Measurements from ENCODE around the gene PLEKHM1. TPM values are rescaled to one million over a fixed set of nuclear protein-coding genes. Genes with fewer than 3 reads are reported as not detected.

The PLEKHM1 gene
- total RNA-seq, 1 experiment from 2014 or later, result 28.5 TPM

DNA sequence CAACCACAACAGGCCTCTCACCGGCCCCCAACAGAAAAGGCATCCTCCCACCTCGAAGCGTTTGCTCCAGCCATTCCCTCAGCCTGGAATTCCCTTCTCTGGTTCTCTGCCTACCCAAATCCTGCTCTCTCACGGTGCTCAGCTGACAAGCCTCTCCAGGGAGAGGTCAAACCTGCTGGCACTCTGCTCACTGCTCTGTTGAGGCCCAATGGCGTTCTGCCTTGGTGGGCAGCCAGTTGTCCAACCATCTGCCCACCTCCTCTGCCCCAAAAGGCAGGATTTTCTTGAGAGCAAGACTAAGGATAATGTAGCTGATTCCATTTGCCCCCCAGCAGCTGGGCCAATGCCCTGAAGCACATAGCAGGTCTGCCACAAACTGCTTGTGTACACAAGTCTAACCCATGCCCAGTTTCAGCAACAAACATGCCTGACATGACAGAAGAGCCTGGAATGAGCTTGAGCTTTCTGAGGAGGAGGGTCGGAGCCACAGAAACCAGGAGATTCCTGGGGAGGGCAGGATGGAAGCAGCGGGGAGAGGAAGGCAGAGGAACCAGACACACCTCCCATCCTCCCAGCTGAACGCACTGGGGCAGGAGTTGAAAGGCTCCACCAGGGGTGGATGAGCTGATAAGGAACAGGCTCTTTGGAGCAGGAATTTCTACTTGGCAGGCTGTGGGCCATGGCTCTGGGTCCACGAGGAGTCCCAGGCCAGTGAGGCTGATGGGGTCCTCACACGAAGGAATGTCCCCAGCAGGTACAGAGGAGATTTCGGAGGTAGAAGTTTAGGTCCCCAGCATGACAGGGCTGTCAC, 81.7 kb downstream of the PLEKHM1 start:
- Histone ChIP-seq H3K4me1 (ENCODE audit: control insufficient read depth, insufficient read depth, low read length) (peaks cover 8% of the 10 kb centered on the region), H3K27ac (ENCODE audit: low read length) (no peak overlapping the region), H3K4me3 (ENCODE audit: low read depth in 2 of 2, low read length in 2 of 2) (no peak overlapping the region), H3K27me3 (ENCODE audit: control insufficient read depth, insufficient read depth, low read length) (no peaks in the 10 kb centered on the region), H3K9me3 (ENCODE audit: control insufficient read depth, insufficient read depth, low read depth, low read length) (no peaks in the 10 kb centered on the region), H3K36me3 (ENCODE audit: control insufficient read depth, insufficient read depth, low read length) (no peaks in the 10 kb centered on the region)
- intact Hi-C loops (cut with micrococcal nuclease; ENCODE audit: unreplicated experiment), result no loop called here
- in situ Hi-C loops (cut with HindIII; ENCODE audit: low pct_unique_long_range_greater_than_20kb, low sequenced_read_pairs), result no loop called here
- ChIA-PET POLR2A (no interaction called here), CTCF (no interaction called here)
- DNase-seq (ENCODE audit: low read depth, low spot score), result no peak
- BruUV-seq (replicated peaks), result no TSS peak
- ATAC-seq, result no peak
- no peak for TF ChIP-seq SIN3A (IDR thresholded peaks at IDR 0.05; ENCODE audit: borderline replicate concordance, insufficient read depth, low read depth, low read length)

DNA sequence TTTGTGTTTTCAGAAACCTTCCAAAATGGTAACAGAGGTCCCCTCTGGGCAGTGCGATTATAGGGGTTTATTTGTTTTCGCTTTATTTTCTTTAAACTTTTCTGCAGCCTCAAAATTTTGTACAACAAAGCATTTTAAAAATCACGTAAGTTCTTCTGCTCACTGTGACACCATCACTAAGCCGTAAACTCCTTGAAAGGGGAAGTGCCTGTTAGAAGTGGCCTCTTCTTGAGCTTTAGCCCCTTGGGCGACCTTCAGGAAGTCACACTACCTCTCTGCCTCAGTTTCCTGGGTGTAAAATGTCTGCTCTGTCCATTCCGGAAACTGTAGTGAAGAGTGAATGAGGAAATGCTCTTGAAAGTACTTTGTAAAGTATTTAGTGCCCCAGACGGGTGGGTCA, 84.4 kb downstream of the PLEKHM1 start:
- intact Hi-C loops (cut with micrococcal nuclease; ENCODE audit: unreplicated experiment), result no loop called here
- POLR2A ChIA-PET, result no interaction called here
- CTCF ChIA-PET, result interaction anchor here (0.6 kb wide), 1 partner anchor 8 kb away, joined by 4 read pairs; no protein-coding TSS in a partner anchor
- peaks cover 8% of the 10 kb centered on the region for H3K4me1 ChIP-seq (ENCODE audit: control insufficient read depth, insufficient read depth, low read length)
- no peak overlapping the region for H3K27ac ChIP-seq (ENCODE audit: low read length)
- in situ Hi-C loops (cut with HindIII; ENCODE audit: low pct_unique_long_range_greater_than_20kb, low sequenced_read_pairs), result no loop called here
- no peak for ATAC-seq
- H3K4me3 ChIP-seq (ENCODE audit: low read depth in 2 of 2, low read length in 2 of 2), result no peak overlapping the region
- H3K27me3 ChIP-seq (ENCODE audit: control insufficient read depth, insufficient read depth, low read length), result no peaks in the 10 kb centered on the region
- no TSS peak for BruUV-seq (replicated peaks)
- no peaks in the 10 kb centered on the region for H3K9me3 ChIP-seq (ENCODE audit: control insufficient read depth, insufficient read depth, low read depth, low read length)
- no peak for DNase-seq (ENCODE audit: low read depth, low spot score)
- TF ChIP-seq TCF7L2 (IDR thresholded peaks at IDR 0.05; ENCODE audit: low read depth, low read length) (no peak), CTCF (IDR thresholded peaks at IDR 0.05) (no peak)
- no peaks in the 10 kb centered on the region for H3K36me3 ChIP-seq (ENCODE audit: control insufficient read depth, insufficient read depth, low read length)

- ChIA-PET POLR2A (no interaction called here), CTCF (no interaction called here)
- no peak for TF ChIP-seq CTCF (IDR thresholded peaks at IDR 0.05)
- no peak for TF ChIP-seq POLR2AphosphoS5 (IDR thresholded peaks at IDR 0.05; ENCODE audit: low read depth, low read length)
- TF ChIP-seq REST (IDR thresholded peaks at IDR 0.05; ENCODE audit: insufficient read depth in 1 of 2, low read depth in 2 of 2, low read length in 1 of 2), result no peak
- no peak for TF ChIP-seq SIN3A (IDR thresholded peaks at IDR 0.05; ENCODE audit: borderline replicate concordance, insufficient read depth, low read depth, low read length)
- no peak for TF ChIP-seq TCF7L2 (IDR thresholded peaks at IDR 0.05; ENCODE audit: low read depth, low read length)
- Histone ChIP-seq H3K4me3 (ENCODE audit: low read depth in 2 of 2, low read length in 2 of 2) (no peak overlapping the region), H3K27me3 (ENCODE audit: control insufficient read depth, insufficient read depth, low read length) (no peaks in the 10 kb centered on the region), H3K9me3 (ENCODE audit: control insufficient read depth, insufficient read depth, low read depth, low read length) (no peaks in the 10 kb centered on the region), H3K4me1 (ENCODE audit: control insufficient read depth, insufficient read depth, low read length) (peaks cover 8% of the 10 kb centered on the region), H3K27ac (ENCODE audit: low read length) (no peak overlapping the region), H3K36me3 (ENCODE audit: control insufficient read depth, insufficient read depth, low read length) (no peaks in the 10 kb centered on the region)
- in situ Hi-C loops (cut with HindIII; ENCODE audit: low pct_unique_long_range_greater_than_20kb, low sequenced_read_pairs) (no loop called here), intact Hi-C loops (cut with micrococcal nuclease; ENCODE audit: unreplicated experiment) (no loop called here)
- ATAC-seq (peak; percentile 69), DNase-seq (ENCODE audit: low read depth, low spot score) (no peak)
- BruUV-seq (replicated peaks), result no TSS peak
These were observed 85.1 kb downstream of the PLEKHM1 start for GRCh38 chr17:45405250-45406086.

Measured in Panc1 (cell line).